SK-N-MC (cell line): ENCODE data around the gene SPATA2L.

Experiments
- EZH2 ChIP-seq: fragments of 200-600 bp; sonication (generic); IDR thresholded peaks from one replicate; pipeline ENCODE4 v1.6.1; 2017; ENCODE audit warnings: antibody characterized with exemption
- FOXP2 ChIP-seq: optimal IDR thresholded peaks from 2 replicates; pipeline ENCODE3; 2011; ENCODE audit warnings: mild to moderate bottlenecking, moderate library complexity; ENCODE audit not compliant: insufficient read depth; ENCODE audit errors: extremely low read length, control extremely low read depth
- POLR2AphosphoS5 ChIP-seq: IDR thresholded peaks from 2 replicates; pipeline ENCODE4 v1.6.1; 2012; ENCODE audit warnings: mild to moderate bottlenecking, low read depth, low read length, borderline replicate concordance

GRCh38 chr16:89708481-89708931 lies 7.0 kb upstream of the SPATA2L start:
- TF ChIP-seq EZH2: no peak
- TF ChIP-seq POLR2AphosphoS5: no peak
- no peak for TF ChIP-seq FOXP2
